ENCODE measurements around the gene RBM4B.

The RBM4B gene

DNA sequence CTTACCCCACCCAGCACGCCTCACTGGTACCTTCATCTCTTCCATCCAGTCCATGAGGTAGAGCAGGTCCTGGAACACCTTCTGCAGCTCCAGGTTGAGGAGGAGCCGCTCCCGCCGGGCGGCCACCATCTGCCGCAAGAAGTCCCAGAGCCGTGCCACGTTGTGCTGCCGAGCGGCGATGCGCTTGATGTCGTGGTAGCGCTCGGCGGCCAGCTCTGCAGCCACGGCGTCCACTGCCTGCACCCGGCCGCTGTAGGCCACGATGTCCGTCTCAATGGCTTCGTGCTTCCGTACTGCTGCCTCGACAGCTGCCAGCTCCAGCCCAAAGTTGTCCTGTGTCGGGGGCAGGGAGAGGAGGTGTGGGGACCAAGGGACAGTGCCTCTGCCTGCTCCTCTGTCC, 29.8 kb upstream of the RBM4B start:
- DNase-seq (ENCODE audit: extremely low read depth, low read depth), result no peak
- no peak overlapping the region for H3K4me3 ChIP-seq (replicated peaks; ENCODE audit: low read depth, low read length)
- TF ChIP-seq CTCF (IDR thresholded peaks at IDR 0.05; ENCODE audit: low read depth, low read length, missing control alignments), result no peak

GRCh38 chr11:66706989-66707388, 29.3 kb upstream of the RBM4B start:
- no peak overlapping the region for H3K4me3 ChIP-seq (replicated peaks; ENCODE audit: low read depth, low read length)
- DNase-seq (ENCODE audit: extremely low read depth, low read depth), result no peak

GRCh38 chr11:66705587-66706335, 28.1 kb upstream of the RBM4B start:
- H3K4me3 ChIP-seq (replicated peaks; ENCODE audit: low read depth, low read length), result no peak overlapping the region
- no peak for TF ChIP-seq CTCF (IDR thresholded peaks at IDR 0.05; ENCODE audit: low read depth, low read length, missing control alignments)

More at GRCh38 chr11:66706989-66707388, 29.3 kb upstream of the RBM4B start:
- TF ChIP-seq CTCF (IDR thresholded peaks at IDR 0.05; ENCODE audit: low read depth, low read length, missing control alignments), result no peak

GRCh38 chr11:66704659-66705360, 27.1 kb upstream of the RBM4B start:
- H3K4me3 ChIP-seq (replicated peaks; ENCODE audit: low read depth, low read length), result no peak overlapping the region
- TF ChIP-seq CTCF (IDR thresholded peaks at IDR 0.05; ENCODE audit: low read depth, low read length, missing control alignments), result no peak
- DNase-seq (ENCODE audit: extremely low read depth, low read depth), result no peak

More at GRCh38 chr11:66705587-66706335, 28.1 kb upstream of the RBM4B start:
- no peak for DNase-seq (ENCODE audit: extremely low read depth, low read depth)

- no peak overlapping the region for H3K4me3 ChIP-seq (replicated peaks; ENCODE audit: low read depth, low read length)
- TF ChIP-seq CTCF (IDR thresholded peaks at IDR 0.05; ENCODE audit: low read depth, low read length, missing control alignments), result no peak
- DNase-seq (ENCODE audit: extremely low read depth, low read depth), result no peak
Observed at GRCh38 chr11:66701432-66702240, 23.9 kb upstream of the RBM4B start.

GRCh38 chr11:66700742-66701141, 23.1 kb upstream of the RBM4B start:
- no peak for TF ChIP-seq CTCF (IDR thresholded peaks at IDR 0.05; ENCODE audit: low read depth, low read length, missing control alignments)
- no peak for DNase-seq (ENCODE audit: extremely low read depth, low read depth)
- no peak overlapping the region for H3K4me3 ChIP-seq (replicated peaks; ENCODE audit: low read depth, low read length)
